Liver (tissue), 9 donors: ENCODE results near the gene LRCOL1. TPM values are rescaled to one million over a fixed set of nuclear protein-coding genes. Genes with fewer than 3 reads are reported as not detected.

ENCODE experiments used
- DNase-seq: peaks from one replicate; pipeline ENCODE4 v3.0.0-alpha.2; 2017; ENCODE audit warnings: low spot score
- H3K27ac ChIP-seq, 2 donors: one replicate each; pipeline ENCODE4 v1.7.0; 2013; ENCODE audit warnings: inconsistent platforms in 2 of 2, low read length in 2 of 2, control low read depth in 1 of 2, low read depth in 1 of 2, mild to moderate bottlenecking in 1 of 2
- H3K27me3 ChIP-seq, 4 donors: one replicate each; pipeline versions ENCODE4 v1.6.1 to v1.7.0; 2013; ENCODE audit warnings: low read length in 3 of 4, inconsistent platforms in 1 of 4, mild to moderate bottlenecking in 1 of 4, moderate library complexity in 1 of 4; ENCODE audit not compliant: control insufficient read depth in 4 of 4, insufficient read depth in 4 of 4
- H3K36me3 ChIP-seq, 4 donors: one replicate each; pipeline versions ENCODE4 v1.6.1 to v1.7.0; 2013; ENCODE audit warnings: low read length in 3 of 4, mild to moderate bottlenecking in 3 of 4, low read depth in 1 of 4, moderate library complexity in 1 of 4; ENCODE audit not compliant: control insufficient read depth in 4 of 4, insufficient read depth in 3 of 4
- H3K4me1 ChIP-seq, 4 donors: one replicate each; pipeline versions ENCODE4 v1.6.1 to v1.7.0; 2013; ENCODE audit warnings: low read length in 3 of 4, mild to moderate bottlenecking in 3 of 4, moderate library complexity in 1 of 4; ENCODE audit not compliant: control insufficient read depth in 4 of 4, insufficient read depth in 4 of 4
- H3K4me3 ChIP-seq, 3 donors: one replicate each; pipeline versions ENCODE4 v1.6.1 to v1.7.0; 2013; ENCODE audit warnings: low read length in 3 of 3, control low read depth in 1 of 3, low read depth in 1 of 3, mild to moderate bottlenecking in 1 of 3
- H3K9ac ChIP-seq, 2 donors: one replicate each; pipeline ENCODE4 v1.7.0; 2013; ENCODE audit warnings: low read length in 2 of 2, mild to moderate bottlenecking in 2 of 2, moderate library complexity in 2 of 2, control low read depth in 1 of 2, low read depth in 1 of 2
- H3K9me3 ChIP-seq, 4 donors: one replicate each; pipeline versions ENCODE4 v1.6.1 to v1.7.0; 2013; ENCODE audit warnings: low read length in 3 of 4; ENCODE audit not compliant: control insufficient read depth in 4 of 4
- ATF3 ChIP-seq: IDR thresholded peaks from 2 replicates; pipeline ENCODE4 v1.6.1; 2016; ENCODE audit warnings: antibody characterized with exemption
- EGR1 ChIP-seq, 2 donors: IDR thresholded peaks; 2 replicates each; pipeline ENCODE4 v1.6.1; 2016 to 2018; ENCODE audit warnings: antibody characterized with exemption in 2 of 2, low read depth in 2 of 2
- FOXA1 ChIP-seq: IDR thresholded peaks from 2 replicates; pipeline ENCODE4 v1.6.1; 2016; ENCODE audit warnings: antibody characterized with exemption
- FOXA2 ChIP-seq: IDR thresholded peaks from 2 replicates; pipeline ENCODE4 v1.6.1; 2016; ENCODE audit warnings: antibody characterized with exemption
- GABPA ChIP-seq, 2 donors: IDR thresholded peaks in 1 of 2; conservative IDR thresholded peaks in 1 of 2; 2 replicates each; pipeline ENCODE4 v1.6.1; 2016; ENCODE audit warnings: antibody characterized with exemption in 2 of 2, mild to moderate bottlenecking in 1 of 2, moderate library complexity in 1 of 2
- HNF4A ChIP-seq, 2 donors: conservative IDR thresholded peaks; 2 replicates each; pipeline ENCODE4 v1.6.1; 2016; ENCODE audit warnings: antibody characterized with exemption in 2 of 2, mild to moderate bottlenecking in 2 of 2
- HNF4G ChIP-seq: IDR thresholded peaks from 2 replicates; pipeline ENCODE4 v1.6.1; 2016; ENCODE audit warnings: antibody characterized with exemption
- JUND ChIP-seq, 2 donors: IDR thresholded peaks; 2 replicates each; pipeline ENCODE4 v1.6.1; 2016; ENCODE audit warnings: antibody characterized with exemption in 2 of 2
- MAX ChIP-seq: IDR thresholded peaks from 2 replicates; pipeline ENCODE4 v1.6.1; 2016; ENCODE audit warnings: antibody characterized with exemption
- NR2F2 ChIP-seq: IDR thresholded peaks from 2 replicates; pipeline ENCODE4 v1.6.1; 2016; ENCODE audit warnings: antibody characterized with exemption
- RAD21 ChIP-seq, 2 donors: IDR thresholded peaks; 2 replicates each; pipeline ENCODE4 v1.6.1; 2016; ENCODE audit warnings: antibody characterized with exemption in 2 of 2, mild to moderate bottlenecking in 2 of 2
- REST ChIP-seq: IDR thresholded peaks from 2 replicates; pipeline ENCODE4 v1.6.1; 2016; ENCODE audit warnings: antibody characterized with exemption, mild to moderate bottlenecking
- RXRA ChIP-seq, 2 donors: IDR thresholded peaks; 2 replicates each; pipeline ENCODE4 v1.6.1; 2017 to 2018; ENCODE audit warnings: antibody characterized with exemption in 2 of 2, mild to moderate bottlenecking in 1 of 2
- SP1 ChIP-seq: IDR thresholded peaks from 2 replicates; pipeline ENCODE4 v1.6.1; 2018; ENCODE audit warnings: antibody characterized with exemption, mild to moderate bottlenecking
- TAF1 ChIP-seq: conservative IDR thresholded peaks from 2 replicates; pipeline ENCODE4 v1.6.1; 2016; ENCODE audit warnings: antibody characterized with exemption, mild to moderate bottlenecking
- YY1 ChIP-seq: IDR thresholded peaks from 2 replicates; pipeline ENCODE4 v1.6.1; 2016; ENCODE audit warnings: antibody characterized with exemption, mild to moderate bottlenecking
- WGBS: extraction: QIAGEN DNeasy Blood & Tissue Kit; methylation state at CpG from one replicate; pipeline ENCODE4 v1.1.7; 2013; 5-methylcytosine and 5-hydroxymethylcytosine counted together
- polyA plus RNA-seq, 2 donors: library from polyadenylated mRNA; stranded (reverse) in 1 of 2; unstranded in 1 of 2; fragments of 200-250 nt in 1 of 2; fragments of >200 nt in 1 of 2; fragmentation: Nextera tagmentation in 1 of 2; extraction: Ambion mirVana in 1 of 2; gene quantifications; one replicate each; pipeline versions ENCODE4 v1.2.1 to v1.2.3, GENCODE V29; 2013 to 2015
- total RNA-seq, 2 donors: library from RNA; depleted of rRNA; stranded (reverse); fragments of >200 nt; gene quantifications; one replicate each; pipeline ENCODE4 v1.2.3, GENCODE V29; 2014
- TF ChIP-seq, protein P1 (sequence below): fragments of 150-350 bp; IDR thresholded peaks from 2 replicates; pipeline ENCODE4 v1.5.1; 2017; ENCODE audit warnings: improper control_type of control experiment, low read depth, low read length; ENCODE audit not compliant: missing input control
- TF ChIP-seq, protein P2 (sequence below): IDR thresholded peaks from 2 replicates; pipeline ENCODE4 v1.6.1; 2016; ENCODE audit warnings: antibody characterized with exemption
- donor health status: healthy.
- donor health status: healthy.
- donor health status: healthy.
- donor health status: healthy.
- donor health status: healthy.

Gene LRCOL1
- total and polyA plus RNA-seq, 4 donors: 2.6 to 40.7 (median 5.9) TPM; not detected in 1

GRCh38 chr12:132606466-132606865, 3.9 kb downstream of the LRCOL1 start:
- no peak overlapping the region for H3K9ac ChIP-seq
- no peak for DNase-seq
- no peak for TF ChIP-seq HNF4G
- no peak for TF ChIP-seq HNF4A (conservative IDR thresholded peaks at IDR 0.05)
- no peak for TF ChIP-seq GABPA (IDR thresholded peaks at IDR 0.05 in 1 of 2, conservative IDR thresholded peaks at IDR 0.05 in 1 of 2)
- TF ChIP-seq SP1: no peak
- TF ChIP-seq REST: no peak
- no peak for TF ChIP-seq NR2F2
- TF ChIP-seq, protein P1, sequence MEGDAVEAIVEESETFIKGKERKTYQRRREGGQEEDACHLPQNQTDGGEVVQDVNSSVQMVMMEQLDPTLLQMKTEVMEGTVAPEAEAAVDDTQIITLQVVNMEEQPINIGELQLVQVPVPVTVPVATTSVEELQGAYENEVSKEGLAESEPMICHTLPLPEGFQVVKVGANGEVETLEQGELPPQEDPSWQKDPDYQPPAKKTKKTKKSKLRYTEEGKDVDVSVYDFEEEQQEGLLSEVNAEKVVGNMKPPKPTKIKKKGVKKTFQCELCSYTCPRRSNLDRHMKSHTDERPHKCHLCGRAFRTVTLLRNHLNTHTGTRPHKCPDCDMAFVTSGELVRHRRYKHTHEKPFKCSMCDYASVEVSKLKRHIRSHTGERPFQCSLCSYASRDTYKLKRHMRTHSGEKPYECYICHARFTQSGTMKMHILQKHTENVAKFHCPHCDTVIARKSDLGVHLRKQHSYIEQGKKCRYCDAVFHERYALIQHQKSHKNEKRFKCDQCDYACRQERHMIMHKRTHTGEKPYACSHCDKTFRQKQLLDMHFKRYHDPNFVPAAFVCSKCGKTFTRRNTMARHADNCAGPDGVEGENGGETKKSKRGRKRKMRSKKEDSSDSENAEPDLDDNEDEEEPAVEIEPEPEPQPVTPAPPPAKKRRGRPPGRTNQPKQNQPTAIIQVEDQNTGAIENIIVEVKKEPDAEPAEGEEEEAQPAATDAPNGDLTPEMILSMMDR: no peak
- no peak for TF ChIP-seq MAX
- no peak for TF ChIP-seq TAF1
- no peak for TF ChIP-seq FOXA2
- no peak for TF ChIP-seq RXRA (IDR thresholded peaks at IDR 0.05)
- no peak for TF ChIP-seq FOXA1
- TF ChIP-seq ATF3: no peak
- TF ChIP-seq YY1: no peak
- no peak for TF ChIP-seq RAD21 (IDR thresholded peaks at IDR 0.05)
- no peak for TF ChIP-seq JUND (IDR thresholded peaks at IDR 0.05)
- TF ChIP-seq, protein P2, sequence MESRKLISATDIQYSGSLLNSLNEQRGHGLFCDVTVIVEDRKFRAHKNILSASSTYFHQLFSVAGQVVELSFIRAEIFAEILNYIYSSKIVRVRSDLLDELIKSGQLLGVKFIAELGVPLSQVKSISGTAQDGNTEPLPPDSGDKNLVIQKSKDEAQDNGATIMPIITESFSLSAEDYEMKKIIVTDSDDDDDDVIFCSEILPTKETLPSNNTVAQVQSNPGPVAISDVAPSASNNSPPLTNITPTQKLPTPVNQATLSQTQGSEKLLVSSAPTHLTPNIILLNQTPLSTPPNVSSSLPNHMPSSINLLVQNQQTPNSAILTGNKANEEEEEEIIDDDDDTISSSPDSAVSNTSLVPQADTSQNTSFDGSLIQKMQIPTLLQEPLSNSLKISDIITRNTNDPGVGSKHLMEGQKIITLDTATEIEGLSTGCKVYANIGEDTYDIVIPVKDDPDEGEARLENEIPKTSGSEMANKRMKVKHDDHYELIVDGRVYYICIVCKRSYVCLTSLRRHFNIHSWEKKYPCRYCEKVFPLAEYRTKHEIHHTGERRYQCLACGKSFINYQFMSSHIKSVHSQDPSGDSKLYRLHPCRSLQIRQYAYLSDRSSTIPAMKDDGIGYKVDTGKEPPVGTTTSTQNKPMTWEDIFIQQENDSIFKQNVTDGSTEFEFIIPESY: no peak
- no peak for TF ChIP-seq EGR1 (IDR thresholded peaks at IDR 0.05; ENCODE audit: low read depth in 2 of 2)
- H3K27ac ChIP-seq: peak overlapping the region in 1 of 2 donors; percentile 92
- no peaks in the 10 kb centered on the region for H3K27me3 ChIP-seq
- H3K4me3 ChIP-seq: no peak overlapping the region
- no peaks in the 10 kb centered on the region for H3K36me3 ChIP-seq
- no peaks in the 10 kb centered on the region for H3K9me3 ChIP-seq
- peaks cover 10 to 63% (median 35%) of the 10 kb centered on the region in 4 donors for H3K4me1 ChIP-seq
- WGBS: 85% methylated on average over 16 of the region's 16 CpGs
